ENCODE measurements around the gene BRICD5.

Gene BRICD5

GRCh38 chr16:2163211-2163881 lies 47.3 kb downstream of the BRICD5 start:
- DNase-seq, result no peak

- no peak for DNase-seq
These were observed 48.0 kb downstream of the BRICD5 start for GRCh38 chr16:2162676-2163118.

- no peak for DNase-seq
These were observed 48.8 kb downstream of the BRICD5 start for GRCh38 chr16:2161911-2162310.

- DNase-seq, result no peak
These were observed 49.6 kb downstream of the BRICD5 start for GRCh38 chr16:2160915-2161551.
